Right renal pelvis (tissue), 4 donors: ENCODE results near the gene RAD21L1. TPM values are rescaled to one million over a fixed set of nuclear protein-coding genes. Genes with fewer than 3 reads are reported as not detected.

ENCODE experiments used
- DNase-seq, 4 donors: peaks; one replicate each; pipeline ENCODE4 v3.0.0-alpha.2; 2013; ENCODE audit warnings: low read depth in 4 of 4, low spot score in 3 of 4, missing footprints in 1 of 4
- polyA plus RNA-seq, 4 donors: library from polyadenylated mRNA; unstranded; fragments of 120-200 nt; gene quantifications; one replicate each; pipeline ENCODE4 v1.2.1, GENCODE V29; 2013; ENCODE audit not compliant: insufficient read length in 4 of 4

Gene RAD21L1
- polyA plus RNA-seq, 4 donors, result not detected

GRCh38 chr20:1291191-1291741 lies 65.4 kb downstream of the RAD21L1 start:
- DNase-seq, result no peak

- no peak for DNase-seq
These were observed 66.8 kb downstream of the RAD21L1 start for GRCh38 chr20:1292620-1293019.

- no peak for DNase-seq
These were observed 68.0 kb downstream of the RAD21L1 start for GRCh38 chr20:1293641-1294379.

GRCh38 chr20:1294497-1294896 lies 68.7 kb downstream of the RAD21L1 start:
- DNase-seq, result no peak

- DNase-seq, result no peak
These were observed 69.6 kb downstream of the RAD21L1 start for GRCh38 chr20:1295276-1295930.

- DNase-seq, result no peak
These were observed 70.3 kb downstream of the RAD21L1 start for GRCh38 chr20:1296117-1296610.

GRCh38 chr20:1296922-1297321 lies 71.1 kb downstream of the RAD21L1 start:
- DNase-seq, result no peak

GRCh38 chr20:1297486-1297885 lies 71.6 kb downstream of the RAD21L1 start:
- no peak for DNase-seq

GRCh38 chr20:1298166-1298565 lies 72.3 kb downstream of the RAD21L1 start:
- DNase-seq, result no peak

- DNase-seq, result no peak
These were observed 73.2 kb downstream of the RAD21L1 start for GRCh38 chr20:1298888-1299511.

GRCh38 chr20:1299522-1299921 lies 73.7 kb downstream of the RAD21L1 start:
- no peak for DNase-seq

GRCh38 chr20:1300083-1300840 lies 74.4 kb downstream of the RAD21L1 start:
- no peak for DNase-seq

- DNase-seq, result no peak
These were observed 75.2 kb downstream of the RAD21L1 start for GRCh38 chr20:1301031-1301529.

GRCh38 chr20:1302685-1303541 lies 77.1 kb downstream of the RAD21L1 start:
- no peak for DNase-seq

GRCh38 chr20:1304710-1305515 lies 79.1 kb downstream of the RAD21L1 start:
- DNase-seq, result no peak
